Thoracic aorta (tissue), 2 donors: Measurements from ENCODE around the gene TLR9. TPM values are rescaled to one million over a fixed set of nuclear protein-coding genes. Genes with fewer than 3 reads are reported as not detected.

Source experiments
- ATAC-seq: fragments of 150-250 bp; one replicate; pipeline ENCODE4 v1.8.0; 2017; ENCODE audit warnings: low read depth; ENCODE audit not compliant: insufficient number of reproducible peaks, low FRiP score
- DNase-seq: peaks from one replicate; pipeline ENCODE4 v3.0.0-alpha.2; 2020; ENCODE audit warnings: low spot score
- H3K27ac ChIP-seq, 2 donors: fragments of 200-600 bp; sonication (generic); 1 replicate in 1 of 2; 2 replicates in 1 of 2; pipeline ENCODE4 v1.5.1; 2016; ENCODE audit warnings: mild to moderate bottlenecking in 2 of 2, moderate library complexity in 2 of 2
- H3K27me3 ChIP-seq: fragments of 200-600 bp; sonication (generic); replicated peaks from 2 replicates; pipeline ENCODE4 v1.6.0; 2016; ENCODE audit warnings: mild to moderate bottlenecking; ENCODE audit not compliant: insufficient read depth
- H3K36me3 ChIP-seq: fragments of 200-600 bp; sonication (generic); one replicate; pipeline ENCODE4 v1.5.1; 2016
- H3K4me1 ChIP-seq, 2 donors: fragments of 200-600 bp; sonication (generic); 1 replicate in 1 of 2; 2 replicates in 1 of 2; pipeline versions ENCODE4 v1.5.1 to v1.6.0; 2016; ENCODE audit warnings: low read depth in 2 of 2, mild to moderate bottlenecking in 1 of 2; ENCODE audit not compliant: control insufficient read depth in 1 of 2
- H3K4me3 ChIP-seq: fragments of 200-600 bp; sonication (generic); 2 replicates; pipeline ENCODE4 v1.5.1; 2016; ENCODE audit warnings: mild to moderate bottlenecking
- H3K9me3 ChIP-seq: fragments of 200-600 bp; sonication (generic); 2 replicates; pipeline ENCODE4 v1.5.1; 2016
- CTCF ChIP-seq: fragments of 200-600 bp; sonication (generic); IDR thresholded peaks from one replicate; pipeline ENCODE4 v1.5.1; 2019; ENCODE audit warnings: antibody characterized with exemption
- total RNA-seq, 2 donors: library from RNA; depleted of rRNA; stranded (reverse); fragments of >200 nt; gene quantifications; one replicate each; pipeline versions ENCODE4 v1.1.0 to v1.2.3, GENCODE V29; 2016

Gene TLR9
- total RNA-seq, 2 donors from 2014 or later: not detected

- ATAC-seq (no peak), DNase-seq (no peak)
- Histone ChIP-seq H3K27ac (no peak overlapping the region), H3K27me3 (no peaks in the 10 kb centered on the region), H3K4me3 (no peak overlapping the region), H3K4me1 (peaks cover 10 to 22% of the 10 kb centered on the region in 2 donors), H3K36me3 (peaks cover 44% of the 10 kb centered on the region), H3K9me3 (no peaks in the 10 kb centered on the region)
- no peak for TF ChIP-seq CTCF
Measured at GRCh38 chr3:52202384-52203077, 22.9 kb downstream of the TLR9 start.

- DNase-seq (no peak), ATAC-seq (no peak)
- Histone ChIP-seq H3K27ac (no peak overlapping the region), H3K4me3 (no peak overlapping the region), H3K27me3 (no peaks in the 10 kb centered on the region), H3K4me1 (peaks cover 16 to 28% of the 10 kb centered on the region in 2 donors), H3K9me3 (no peaks in the 10 kb centered on the region), H3K36me3 (peaks cover 37% of the 10 kb centered on the region)
- no peak for TF ChIP-seq CTCF
Measured at GRCh38 chr3:52200981-52201679, 24.3 kb downstream of the TLR9 start.

- no peaks in the 10 kb centered on the region for H3K9me3 ChIP-seq
- H3K27ac ChIP-seq: peak overlapping the region; percentile 57 to 59
- peaks cover 16 to 28% of the 10 kb centered on the region in 2 donors for H3K4me1 ChIP-seq
Measured at GRCh38 chr3:52198643-52199608, 26.5 kb downstream of the TLR9 start.

GRCh38 chr3:52197842-52198625, 27.4 kb downstream of the TLR9 start, which contains the start of gene ALAS1:
TSS of gene ALAS1 (plus strand) at chr3:52198160. CDS start at chr3:52199242, 1,082 bp downstream.
- Histone ChIP-seq H3K4me1 (peaks cover 16 to 28% of the 10 kb centered on the region in 2 donors), H3K4me3 (peak within 1 kb of the TSS; percentile 94), H3K9me3 (no peaks in the 10 kb centered on the region), H3K36me3 (peaks cover 9% of the 10 kb centered on the region), H3K27me3 (no peaks in the 10 kb centered on the region), H3K27ac (peak within 1 kb of the TSS; percentile 57 to 59)
- ATAC-seq: peak; percentile 72
- peak; percentile 46 for TF ChIP-seq CTCF
- DNase-seq: peak; percentile 59

More at GRCh38 chr3:52198643-52199608, 26.5 kb downstream of the TLR9 start:
- no peak for ATAC-seq
- no peaks in the 10 kb centered on the region for H3K27me3 ChIP-seq
- peak overlapping the region; percentile 94 for H3K4me3 ChIP-seq
- no peak for DNase-seq
- TF ChIP-seq CTCF: no peak
- peaks cover 17% of the 10 kb centered on the region for H3K36me3 ChIP-seq
